AG04450 (cell line): ENCODE measurements around the gene FAM167B. TPM values are rescaled to one million over a fixed set of nuclear protein-coding genes. Genes with fewer than 3 reads are reported as not detected.
A peak's percentile ranks its signal among the peaks of the same experiment; 100 is the strongest.

Experiments
- CTCF ChIA-PET: fragments of 300-600, 350-600 bp; formaldehyde crosslinking; extraction: SDS; loops from one replicate; lab custom pipeline; 2022; ENCODE audit warnings: antibody characterized with exemption, inconsistent platforms; lab: Charles Lee
- POLR2A ChIA-PET: fragments of 350-600 bp; formaldehyde crosslinking; extraction: SDS; loops from one replicate; lab custom pipeline; 2021; ENCODE audit warnings: antibody characterized with exemption, inconsistent platforms; lab: Yijun Ruan, JAX
- DNase-seq: peaks from one replicate; pipeline ENCODE4 v3.0.0-alpha.2; 2011; ENCODE audit warnings: low read depth, low spot score
- H3K27ac ChIP-seq: one replicate; pipeline ENCODE4 v1.5.1; 2012; ENCODE audit warnings: low read depth, low read length, control low read depth
- H3K27me3 ChIP-seq: one replicate; pipeline ENCODE4 v1.6.0; 2012; ENCODE audit warnings: low read length; ENCODE audit not compliant: control insufficient read depth, insufficient read depth
- H3K4me3 ChIP-seq: 2 replicates; pipeline ENCODE4 v1.5.1; 2011; ENCODE audit warnings: mild to moderate bottlenecking, low read depth, low read length, control low read depth
- H3K9me3 ChIP-seq: 2 replicates; pipeline ENCODE4 v1.5.1; 2012; ENCODE audit warnings: low read length; ENCODE audit not compliant: control insufficient read depth, insufficient read depth
- CTCF ChIP-seq: IDR thresholded peaks from 2 replicates; pipeline ENCODE4 v1.5.1; 2011; ENCODE audit warnings: low read depth, low read length, control low read depth, inconsistent platforms
- polyA plus RNA-seq: library from polyadenylated mRNA; depleted of rRNA; stranded (reverse); fragments of >200 nt; gene quantifications from 2 replicates; pipeline ENCODE4 v1.2.3, GENCODE V29; 2011

The FAM167B gene
- polyA plus RNA-seq, 1 experiment, result 0.43 TPM

GRCh38 chr1:32265846-32266245 is 18.8 kb downstream of the FAM167B start:
- Histone ChIP-seq H3K9me3 (no peaks in the 10 kb centered on the region), H3K27ac (no peak overlapping the region), H3K4me3 (no peak overlapping the region), H3K27me3 (no peaks in the 10 kb centered on the region)
- ChIA-PET CTCF (interaction anchor here (0.6 kb wide), 2 partner anchors 16 to 254 kb away, joined by 5 to 6 read pairs; no protein-coding TSS in a partner anchor), POLR2A (no interaction called here)
- TF ChIP-seq CTCF, result no peak
- no peak for DNase-seq

GRCh38 chr1:32266921-32267591 is 20.0 kb downstream of the FAM167B start:
- Histone ChIP-seq H3K27ac (peak overlapping the region; percentile 73), H3K27me3 (no peaks in the 10 kb centered on the region), H3K9me3 (no peaks in the 10 kb centered on the region), H3K4me3 (no peak overlapping the region)
- DNase-seq, result peak; percentile 32
- ChIA-PET POLR2A (interaction anchor here (0.6 kb wide), 1 partner anchor 385 kb away, joined by 3 read pairs; no protein-coding TSS in a partner anchor), CTCF (no interaction called here)
- no peak for TF ChIP-seq CTCF

GRCh38 chr1:32269744-32270143 is 22.7 kb downstream of the FAM167B start:
- DNase-seq, result no peak
- TF ChIP-seq CTCF, result no peak
- ChIA-PET CTCF (no interaction called here), POLR2A (no interaction called here)
- no peak overlapping the region for H3K27ac ChIP-seq
- H3K27me3 ChIP-seq, result peaks cover 13% of the 10 kb centered on the region
- H3K9me3 ChIP-seq, result peaks cover 2% of the 10 kb centered on the region; the same call in 1 of the 2 replicates
- H3K4me3 ChIP-seq, result no peak overlapping the region

- peaks cover 27% of the 10 kb centered on the region for H3K27me3 ChIP-seq
- TF ChIP-seq CTCF, result no peak
- DNase-seq, result no peak
- no peak overlapping the region for H3K4me3 ChIP-seq
- H3K9me3 ChIP-seq, result peaks cover 9% of the 10 kb centered on the region; the same call in 1 of the 2 replicates
- ChIA-PET POLR2A (interaction anchor here (0.7 kb wide), 1 partner anchor 61 kb away, joined by 3 read pairs; no protein-coding TSS in a partner anchor), CTCF (no interaction called here)
- no peak overlapping the region for H3K27ac ChIP-seq
These were observed 25.8 kb downstream of the FAM167B start for GRCh38 chr1:32272557-32273390.
